GM19452 (cell line): ENCODE measurements around the gene CWH43.
"Not testable (repeated sequence)": the region's sequence is repeated elsewhere in the genome, so short reads cannot be mapped to it uniquely, and the experiment has no call there.

Experiments used
- ATAC-seq: cut with Tn5 transposase; IDR thresholded peaks from one replicate; pipeline ENCODE4 v1.9.1; 2021; ENCODE audit not compliant: unreplicated experiment

The CWH43 gene

GRCh38 chr4:48985976-48986653 is at the start of gene CWH43:
TSS of gene CWH43 (plus strand) at chr4:48986275. CDS start at chr4:48986430, 155 bp downstream.
- ATAC-seq, result no peak

DNA sequence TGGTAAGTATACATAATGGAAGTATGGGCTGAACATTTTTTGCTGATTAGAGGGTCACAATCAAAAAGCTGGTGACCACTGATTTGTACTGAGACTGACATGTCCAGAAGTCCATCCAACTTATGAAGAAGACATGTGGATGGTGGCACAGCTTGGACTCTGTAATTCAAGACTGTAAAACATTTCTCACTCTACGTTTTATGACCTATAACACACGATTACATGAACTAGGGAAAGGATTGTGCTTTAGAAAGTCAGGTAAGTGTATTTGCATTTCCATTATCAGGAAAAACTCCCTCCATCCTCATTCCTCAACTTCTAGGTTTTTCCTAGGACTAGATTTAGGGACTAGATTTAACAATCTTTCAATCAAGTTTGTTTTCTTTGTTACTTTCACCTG is 49.0 kb upstream of the CWH43 start:
- no peak for ATAC-seq

DNA sequence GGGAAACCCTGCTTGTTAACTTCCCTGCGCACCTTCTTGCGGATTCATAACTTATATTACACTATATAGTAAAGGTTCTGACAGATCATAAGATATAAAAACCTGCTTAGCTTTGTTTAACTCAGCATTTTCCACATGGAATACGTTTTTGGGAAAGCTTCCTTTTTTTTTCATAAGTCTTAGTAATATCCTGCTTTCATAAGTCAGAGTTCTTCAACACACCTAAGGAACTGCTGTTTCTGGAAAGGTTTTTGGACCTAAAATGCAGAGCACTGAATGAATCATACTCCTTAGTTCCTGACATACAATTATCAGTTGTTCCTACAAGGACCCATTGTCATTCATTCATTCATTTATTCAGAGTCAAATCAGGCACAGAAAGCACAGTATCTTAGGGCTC is 47.2 kb upstream of the CWH43 start:
- ATAC-seq, result no peak

GRCh38 chr4:48939785-48940184 is 46.3 kb upstream of the CWH43 start:
- no peak for ATAC-seq

DNA sequence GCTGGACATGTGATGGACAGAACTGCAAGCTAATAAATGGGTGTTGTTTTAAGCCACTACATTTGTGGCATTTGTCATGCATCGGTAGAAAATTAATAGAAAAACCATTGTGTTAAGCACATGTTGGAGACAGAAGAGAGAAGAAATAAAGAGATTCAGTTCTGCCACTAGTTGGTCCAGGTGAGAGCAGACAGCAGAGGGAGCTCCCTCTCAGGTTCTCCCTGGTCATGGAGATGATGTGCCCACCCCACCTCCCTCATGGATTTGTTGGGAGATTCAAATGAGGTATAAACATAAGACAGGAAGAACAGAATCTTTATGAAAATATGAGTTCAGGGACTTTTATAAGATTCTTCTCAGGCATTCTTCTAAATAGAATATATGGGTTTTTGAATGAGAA is 42.7 kb upstream of the CWH43 start:
- ATAC-seq, result no peak

- no peak for ATAC-seq
Observed at GRCh38 chr4:48944252-48944651, 41.8 kb upstream of the CWH43 start.

DNA sequence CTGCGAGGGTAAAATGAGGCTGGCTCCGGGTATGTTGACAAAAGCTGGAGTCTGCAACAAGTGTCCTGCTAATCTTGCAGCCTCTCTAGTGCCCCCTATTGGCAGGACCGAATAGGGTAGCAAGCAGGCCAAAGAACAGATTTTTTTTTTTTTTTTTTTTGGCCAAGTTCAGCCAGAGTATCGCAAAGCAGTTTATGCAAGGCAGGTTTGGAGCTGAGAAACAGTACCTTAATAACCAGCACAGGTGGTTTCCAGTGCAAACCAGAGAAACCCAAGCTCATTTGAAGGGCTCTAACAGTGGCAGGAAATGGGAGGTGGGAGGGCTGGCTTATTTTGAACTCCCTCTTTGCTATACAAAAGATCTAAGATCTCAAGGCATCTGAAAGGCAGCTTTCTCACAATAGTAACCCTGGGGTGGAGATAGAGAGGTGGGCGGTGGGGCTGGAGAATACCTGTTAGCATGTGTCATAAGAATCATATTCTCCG is 41.3 kb upstream of the CWH43 start:
- ATAC-seq, result no peak

- ATAC-seq, result no peak
Observed at GRCh38 chr4:48945981-48946380, 40.1 kb upstream of the CWH43 start.

- no peak for ATAC-seq
Observed at GRCh38 chr4:48947731-48948130, 38.3 kb upstream of the CWH43 start.

DNA sequence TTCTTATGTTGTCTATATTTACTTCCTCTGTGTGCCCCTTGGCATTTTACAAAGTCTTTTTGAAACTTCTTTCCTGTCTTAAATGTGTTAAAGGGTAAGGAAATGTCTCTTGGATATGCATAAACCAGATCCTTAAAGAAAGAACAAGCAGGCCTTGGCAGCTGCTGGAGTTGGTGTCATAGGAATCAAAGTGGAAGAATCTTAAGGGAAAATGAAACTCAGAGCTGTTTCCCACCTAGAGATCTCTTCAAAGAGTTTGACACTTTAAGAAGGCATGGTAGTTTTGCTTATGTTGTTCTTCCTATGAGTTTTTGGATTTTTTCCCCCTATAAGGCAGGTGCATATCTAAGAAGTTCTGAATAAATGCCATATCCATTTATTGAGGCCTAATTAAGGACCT is 37.0 kb upstream of the CWH43 start:
- ATAC-seq, result no peak

DNA sequence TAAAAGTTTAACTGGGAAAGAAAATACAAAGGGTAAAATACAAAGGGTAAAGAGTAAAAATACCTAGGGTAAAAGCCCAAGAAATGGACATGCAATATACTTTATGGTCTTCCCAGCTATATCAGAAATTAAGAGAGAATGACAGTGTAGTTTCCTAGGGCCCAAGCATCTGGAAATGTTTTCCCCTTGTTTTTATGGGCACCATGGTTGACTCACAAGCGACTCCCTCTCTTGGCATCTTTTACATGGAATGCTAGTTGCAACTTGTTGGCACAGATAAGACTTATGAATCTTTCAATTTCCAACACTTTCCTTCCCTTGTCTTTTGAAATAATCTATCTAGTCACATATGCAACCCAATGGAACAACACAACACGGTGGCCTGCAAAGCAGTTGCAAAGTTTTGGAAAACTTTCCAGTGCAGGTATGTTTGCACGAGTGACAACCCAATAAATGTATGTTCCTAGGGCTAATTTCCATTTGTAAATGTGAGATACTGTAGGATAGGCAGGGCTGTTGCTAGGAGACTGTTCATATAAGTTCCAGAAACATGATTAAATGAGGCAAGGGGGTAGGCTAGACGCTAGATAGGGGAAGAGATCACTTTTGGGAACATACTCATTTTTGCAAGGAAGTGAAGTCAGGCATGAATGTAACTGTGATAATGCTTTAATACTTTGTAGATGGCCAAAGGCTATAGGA is 36.4 kb upstream of the CWH43 start:
- no peak for ATAC-seq

GRCh38 chr4:48954314-48954713 is 31.8 kb upstream of the CWH43 start:
- ATAC-seq, result no peak

- ATAC-seq, result not testable (repeated sequence)
Observed at GRCh38 chr4:48957366-48957765, 28.7 kb upstream of the CWH43 start.

GRCh38 chr4:48958582-48958981 is 27.5 kb upstream of the CWH43 start:
- ATAC-seq, result no peak

- no peak for ATAC-seq
Observed at GRCh38 chr4:48960988-48961635, 25.0 kb upstream of the CWH43 start.

GRCh38 chr4:48962636-48963035 is 23.4 kb upstream of the CWH43 start:
- no peak for ATAC-seq

GRCh38 chr4:48963042-48963679 is 22.9 kb upstream of the CWH43 start:
- ATAC-seq, result peak; percentile 86

DNA sequence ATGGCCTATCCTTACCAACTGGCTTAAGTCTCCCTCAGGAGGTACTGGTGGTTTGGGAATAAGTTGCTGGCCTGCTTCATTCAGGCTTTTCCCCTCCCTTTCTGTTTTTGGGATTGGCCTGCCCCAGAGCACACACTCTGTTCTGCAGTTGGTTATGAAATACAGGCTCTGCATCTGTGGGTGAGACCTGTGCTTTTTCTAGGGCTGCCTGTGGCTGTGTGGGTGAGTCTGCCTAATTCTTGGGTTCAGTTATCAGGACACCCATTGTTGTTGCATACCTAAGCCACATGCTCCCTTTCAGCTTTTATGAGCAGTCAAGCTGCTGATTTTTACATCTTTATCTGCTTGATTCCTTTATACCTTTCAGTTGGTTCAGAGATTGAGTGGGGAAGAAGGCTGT is 19.0 kb upstream of the CWH43 start:
- no peak for ATAC-seq

DNA sequence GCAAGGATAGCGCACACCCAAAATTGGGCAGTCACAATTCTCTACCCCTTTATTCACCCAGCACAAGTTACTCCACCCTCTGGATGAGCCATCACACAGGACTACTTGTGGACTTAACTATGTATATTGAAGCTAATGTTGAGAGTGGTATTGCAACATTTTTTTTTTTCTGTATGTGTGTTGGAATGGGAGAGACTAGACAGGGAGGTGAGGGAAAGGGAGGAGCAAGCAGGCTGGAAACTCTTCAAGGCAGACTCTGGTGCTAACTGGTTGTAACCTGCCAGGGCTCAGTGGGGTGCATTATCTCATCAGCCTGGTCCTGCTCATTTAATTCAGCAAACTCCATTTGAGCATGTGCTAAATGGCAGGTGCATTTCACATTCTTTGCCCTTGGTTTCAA is 18.4 kb upstream of the CWH43 start:
- no peak for ATAC-seq

GRCh38 chr4:48968814-48969213 is 17.3 kb upstream of the CWH43 start:
- no peak for ATAC-seq

DNA sequence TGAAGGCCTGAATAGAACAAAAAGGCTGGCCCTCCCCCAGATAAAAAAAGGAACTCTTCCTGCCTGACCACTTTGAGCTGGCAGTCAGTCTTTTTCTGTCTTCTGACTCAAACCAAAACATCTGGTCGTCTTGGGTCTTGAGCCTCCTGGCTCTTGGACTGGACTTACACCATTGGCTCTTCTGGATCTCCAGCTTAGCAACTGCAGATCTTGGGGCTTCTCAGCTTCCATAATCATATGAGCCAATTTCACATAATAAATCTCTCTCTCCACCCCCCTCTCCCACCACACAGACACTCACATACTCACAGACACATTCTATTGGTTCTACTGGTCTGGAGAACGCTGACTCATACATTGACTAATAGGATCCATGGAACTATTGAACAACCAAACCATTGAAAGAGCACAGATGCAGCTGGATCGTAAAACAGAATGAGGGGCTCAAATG is 15.6 kb upstream of the CWH43 start:
- no peak for ATAC-seq
